COLO668 (cell line): ENCODE results near the gene TSPAN5.

Source experiments
- DNase-seq: peaks from one replicate; lab custom pipeline; 2025; ENCODE audit not compliant: unreplicated experiment; lab: John Stamatoyannopoulos, UW

The TSPAN5 gene

GRCh38 chr4:98601708-98602107 lies 56.7 kb downstream of the TSPAN5 start:
- DNase-seq: no peak

- DNase-seq: no peak
Observed at GRCh38 chr4:98599617-98600205, 58.7 kb downstream of the TSPAN5 start.

- DNase-seq: no peak
Observed at GRCh38 chr4:98586962-98587354, 71.5 kb downstream of the TSPAN5 start.

GRCh38 chr4:98586291-98586961 lies 72.0 kb downstream of the TSPAN5 start:
- no peak for DNase-seq

GRCh38 chr4:98585596-98585995 lies 72.8 kb downstream of the TSPAN5 start:
- DNase-seq: no peak

- DNase-seq: no peak
Observed at GRCh38 chr4:98584265-98584664, 74.1 kb downstream of the TSPAN5 start.

- no peak for DNase-seq
Observed at GRCh38 chr4:98583265-98583664, 75.1 kb downstream of the TSPAN5 start.

GRCh38 chr4:98581126-98581525 lies 77.3 kb downstream of the TSPAN5 start:
- no peak for DNase-seq

GRCh38 chr4:98577956-98578355 lies 80.5 kb downstream of the TSPAN5 start:
- no peak for DNase-seq

- no peak for DNase-seq
Observed at GRCh38 chr4:98574816-98575215, 83.6 kb downstream of the TSPAN5 start.

GRCh38 chr4:98573791-98574190 lies 84.6 kb downstream of the TSPAN5 start:
- peak; percentile 24 for DNase-seq

GRCh38 chr4:98572697-98573096 lies 85.7 kb downstream of the TSPAN5 start:
- no peak for DNase-seq

- DNase-seq: no peak
Observed at GRCh38 chr4:98571161-98571786, 87.1 kb downstream of the TSPAN5 start.

- DNase-seq: no peak
Observed at GRCh38 chr4:98570151-98570797, 88.1 kb downstream of the TSPAN5 start.

- DNase-seq: no peak
Observed at GRCh38 chr4:98568941-98569663, 89.3 kb downstream of the TSPAN5 start.

GRCh38 chr4:98567611-98568010 lies 90.8 kb downstream of the TSPAN5 start:
- DNase-seq: no peak

GRCh38 chr4:98566361-98567008 lies 91.9 kb downstream of the TSPAN5 start:
- no peak for DNase-seq

GRCh38 chr4:98565681-98566301 lies 92.6 kb downstream of the TSPAN5 start:
- DNase-seq: no peak

GRCh38 chr4:98564852-98565251 lies 93.6 kb downstream of the TSPAN5 start:
- no peak for DNase-seq

GRCh38 chr4:98560321-98560720 lies 98.1 kb downstream of the TSPAN5 start:
- DNase-seq: no peak
